Gastrocnemius medialis (tissue), 4 donors: Measurements from ENCODE around the gene METTL16. TPM values are rescaled to one million over a fixed set of nuclear protein-coding genes. Genes with fewer than 3 reads are reported as not detected.

Experiments
- ATAC-seq, 2 donors: fragments of 150-250 bp; one replicate each; pipeline ENCODE4 v1.9.1; 2016
- DNase-seq, 2 donors: peaks; one replicate each; pipeline ENCODE4 v3.0.0-alpha.2; 2019
- H3K27ac ChIP-seq, 4 donors: fragments of 200-600 bp; sonication (generic); 1 replicate in 1 of 4; 2 replicates in 3 of 4; pipeline ENCODE4 v1.5.1; 2016 to 2018; ENCODE audit warnings: mild to moderate bottlenecking in 2 of 4, moderate library complexity in 1 of 4
- H3K27me3 ChIP-seq, 3 donors: fragments of 200-600 bp; sonication (generic) in 2 of 3; 1 replicate in 1 of 3; 2 replicates in 2 of 3; pipeline versions ENCODE4 v1.5.1 to v1.6.0; 2016 to 2019; ENCODE audit warnings: mild to moderate bottlenecking in 1 of 3, moderate library complexity in 1 of 3
- H3K36me3 ChIP-seq, 2 donors: fragments of 200-600 bp; sonication (generic) in 1 of 2; one replicate each; pipeline ENCODE4 v1.5.1; 2017 to 2018
- H3K4me1 ChIP-seq, 2 donors: fragments of 200-600 bp; sonication (generic) in 1 of 2; one replicate each; pipeline ENCODE4 v1.5.1; 2016 to 2017; ENCODE audit warnings: mild to moderate bottlenecking in 2 of 2
- H3K4me3 ChIP-seq, 4 donors: fragments of 200-600 bp; sonication (generic) in 3 of 4; 1 replicate in 1 of 4; 2 replicates in 3 of 4; pipeline ENCODE4 v1.5.1; 2016 to 2019; ENCODE audit warnings: mild to moderate bottlenecking in 2 of 4
- H3K9me3 ChIP-seq, 3 donors: fragments of 200-600 bp; sonication (generic) in 2 of 3; 1 replicate in 1 of 3; 2 replicates in 2 of 3; pipeline ENCODE4 v1.5.1; 2016 to 2019
- POLR2A ChIP-seq, 2 donors: fragments of 450-650 bp; IDR thresholded peaks; one replicate each; pipeline ENCODE4 v1.6.1; 2017; ENCODE audit warnings: antibody characterized with exemption in 2 of 2, mild to moderate bottlenecking in 2 of 2, moderate library complexity in 2 of 2
- in situ Hi-C, 4 donors: fragments of 200-750 bp; cut with MboI; loops; one replicate each; pipeline versions ENCODE4 v1.15.0 to v1.8.0; 2017; ENCODE audit warnings: low sequenced_read_pairs in 4 of 4
- intact Hi-C: fragments of 100-400 bp; cut with DNase I; formaldehyde crosslinking; loops from one replicate; pipeline ENCODE4 v1.15.1; 2023; ENCODE audit warnings: low total_unique reads
- total RNA-seq, 4 donors: library from RNA; depleted of rRNA; stranded (reverse); fragments of >200 nt; gene quantifications; one replicate each; pipeline versions ENCODE4 v1.1.0 to v1.2.3, GENCODE V29; 2016
- TF ChIP-seq, protein P1 (sequence below), 5 experiments: fragments of 450-650 bp in 3 of 5; fragments of 200-600 bp in 2 of 5; sonication (generic) in 2 of 5; IDR thresholded peaks in 4 of 5; conservative IDR thresholded peaks in 1 of 5; 1 replicate in 4 of 5; 2 replicates in 1 of 5; pipeline ENCODE4 v1.5.1; 2016 to 2019; ENCODE audit warnings: antibody characterized with exemption in 5 of 5, mild to moderate bottlenecking in 3 of 5, moderate library complexity in 3 of 5

Gene METTL16
- total RNA-seq, 4 donors from 2014 or later = 18.2 to 59.7 (median 25.4) TPM

DNA sequence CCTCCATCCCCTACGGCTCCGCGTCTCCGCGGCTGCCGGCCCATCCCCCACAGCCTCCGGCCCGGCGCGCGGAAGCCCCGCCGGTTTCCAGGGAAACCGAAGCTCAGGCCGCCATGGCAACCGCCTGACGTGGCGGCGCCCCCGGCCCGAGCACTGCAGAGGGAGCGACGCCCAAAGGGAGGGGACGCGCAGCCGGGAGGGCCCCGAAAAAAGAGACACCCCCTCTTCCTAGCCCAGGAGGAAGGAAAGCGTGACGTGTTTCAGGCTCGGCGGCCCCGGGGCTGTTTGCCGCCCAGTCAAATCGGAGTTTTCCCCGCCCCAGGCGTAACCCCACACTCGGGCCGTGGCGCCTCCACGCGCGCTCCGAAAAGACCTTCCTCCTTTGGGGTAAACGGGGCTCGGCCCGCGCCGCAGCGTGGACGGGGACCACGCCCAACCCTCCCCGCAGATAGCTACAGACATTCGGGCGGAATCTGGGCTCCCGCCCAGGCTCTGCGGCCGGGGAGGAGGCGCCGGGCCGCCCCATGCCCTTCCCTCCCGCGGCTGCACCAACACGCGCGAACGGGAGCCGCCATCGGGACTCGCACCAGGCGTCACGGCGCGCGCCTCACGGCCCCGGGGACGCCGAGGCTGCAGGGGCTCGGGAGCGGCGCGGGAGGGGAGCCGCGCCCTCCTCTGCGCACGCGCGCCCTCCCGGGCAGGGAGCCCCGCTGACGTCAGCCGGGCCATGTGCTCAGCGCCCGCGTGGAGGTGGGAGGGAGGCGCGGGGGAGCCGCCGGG is 118.3 kb downstream of the METTL16 start:
- Histone ChIP-seq H3K27me3 (no peaks in the 10 kb centered on the region), H3K9me3 (no peaks in the 10 kb centered on the region), H3K4me1 (peaks cover 71 to 82% of the 10 kb centered on the region in 2 donors), H3K36me3 (no peaks in the 10 kb centered on the region), H3K4me3 (peak overlapping the region; percentile 62 to 99 (median 79)), H3K27ac (peak overlapping the region; percentile 97 to 99 (median 99))
- ATAC-seq = peak; percentile 53 to 61
- TF ChIP-seq, protein P1, sequence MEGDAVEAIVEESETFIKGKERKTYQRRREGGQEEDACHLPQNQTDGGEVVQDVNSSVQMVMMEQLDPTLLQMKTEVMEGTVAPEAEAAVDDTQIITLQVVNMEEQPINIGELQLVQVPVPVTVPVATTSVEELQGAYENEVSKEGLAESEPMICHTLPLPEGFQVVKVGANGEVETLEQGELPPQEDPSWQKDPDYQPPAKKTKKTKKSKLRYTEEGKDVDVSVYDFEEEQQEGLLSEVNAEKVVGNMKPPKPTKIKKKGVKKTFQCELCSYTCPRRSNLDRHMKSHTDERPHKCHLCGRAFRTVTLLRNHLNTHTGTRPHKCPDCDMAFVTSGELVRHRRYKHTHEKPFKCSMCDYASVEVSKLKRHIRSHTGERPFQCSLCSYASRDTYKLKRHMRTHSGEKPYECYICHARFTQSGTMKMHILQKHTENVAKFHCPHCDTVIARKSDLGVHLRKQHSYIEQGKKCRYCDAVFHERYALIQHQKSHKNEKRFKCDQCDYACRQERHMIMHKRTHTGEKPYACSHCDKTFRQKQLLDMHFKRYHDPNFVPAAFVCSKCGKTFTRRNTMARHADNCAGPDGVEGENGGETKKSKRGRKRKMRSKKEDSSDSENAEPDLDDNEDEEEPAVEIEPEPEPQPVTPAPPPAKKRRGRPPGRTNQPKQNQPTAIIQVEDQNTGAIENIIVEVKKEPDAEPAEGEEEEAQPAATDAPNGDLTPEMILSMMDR (IDR thresholded peaks at IDR 0.05 in 4 of 5, conservative IDR thresholded peaks at IDR 0.05 in 1 of 5) = no peak
- TF ChIP-seq POLR2A (IDR thresholded peaks at IDR 0.05) = peak; percentile 90 to 93
- DNase-seq = peak; percentile 82 to 87
- intact Hi-C loops = loop anchor here (2.0 to 10.0 kb wide), 2 partner anchors 317 to 1971 kb away; partner anchors contain the start of genes CLUH and UBE2G1
- in situ Hi-C loops = no loop called here

DNA sequence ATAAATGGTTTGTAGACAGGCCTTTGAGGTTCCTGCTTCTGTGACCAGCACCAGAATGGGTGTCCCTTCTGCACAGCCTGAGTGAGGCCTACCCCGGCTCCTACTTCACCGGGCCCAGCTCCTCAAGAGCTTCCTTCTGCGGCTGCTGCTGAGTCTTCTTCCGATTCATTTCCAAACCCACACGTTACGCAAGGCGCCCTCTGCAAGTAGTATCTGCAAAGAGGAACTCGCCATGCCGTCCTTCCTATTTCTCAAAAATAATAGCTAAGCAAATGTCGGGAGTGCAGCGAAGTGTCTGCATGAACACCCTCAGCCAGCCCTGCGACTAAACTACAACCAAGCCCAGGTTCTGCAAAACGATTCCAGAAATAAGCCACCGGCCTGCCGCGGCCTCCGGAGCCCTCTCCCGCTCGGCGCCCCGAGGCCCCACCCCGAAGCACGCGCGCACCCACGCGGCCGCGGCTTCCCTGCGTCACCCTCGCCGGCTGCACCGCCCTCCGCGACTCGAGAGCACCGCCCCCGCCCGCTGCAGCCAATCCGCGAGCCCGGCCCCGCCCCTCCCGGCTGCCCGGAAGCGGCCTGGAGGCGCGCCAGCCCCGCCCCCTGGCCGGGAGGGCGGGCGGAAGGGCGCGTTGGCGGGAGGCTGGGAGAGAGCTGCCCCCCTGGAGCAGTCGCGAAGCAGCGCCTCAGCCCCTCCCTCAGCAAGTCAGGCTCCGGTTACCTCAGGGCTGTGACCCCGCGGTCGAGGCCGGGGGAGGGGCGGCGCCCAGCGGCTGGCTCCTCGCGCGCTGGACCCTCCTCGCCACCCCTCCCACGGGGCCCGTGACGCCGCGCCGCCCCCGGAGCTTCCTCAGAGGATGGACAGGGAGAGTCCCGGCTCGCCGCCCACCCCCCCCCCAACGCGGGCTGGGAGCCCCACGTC is 119.2 kb downstream of the METTL16 start:
- H3K4me1 ChIP-seq = peaks cover 64 to 80% of the 10 kb centered on the region in 2 donors
- H3K27me3 ChIP-seq = no peaks in the 10 kb centered on the region
- TF ChIP-seq, protein P1 (IDR thresholded peaks at IDR 0.05 in 4 of 5, conservative IDR thresholded peaks at IDR 0.05 in 1 of 5) = no peak
- TF ChIP-seq POLR2A (IDR thresholded peaks at IDR 0.05) = peak; percentile 84 to 95
- H3K27ac ChIP-seq = peak overlapping the region; percentile 97 to 99 (median 99)
- no peaks in the 10 kb centered on the region for H3K9me3 ChIP-seq
- in situ Hi-C loops = no loop called here
- DNase-seq (peak; percentile 94 to 95), ATAC-seq (peak; percentile 57 to 59)
- no peaks in the 10 kb centered on the region for H3K36me3 ChIP-seq
- peak overlapping the region; percentile 62 to 99 (median 79) for H3K4me3 ChIP-seq
- intact Hi-C loops = loop anchor here (1.0 to 10.0 kb wide), 3 partner anchors 9 to 1972 kb away; partner anchors contain the start of genes CLUH, MNT and UBE2G1

DNA sequence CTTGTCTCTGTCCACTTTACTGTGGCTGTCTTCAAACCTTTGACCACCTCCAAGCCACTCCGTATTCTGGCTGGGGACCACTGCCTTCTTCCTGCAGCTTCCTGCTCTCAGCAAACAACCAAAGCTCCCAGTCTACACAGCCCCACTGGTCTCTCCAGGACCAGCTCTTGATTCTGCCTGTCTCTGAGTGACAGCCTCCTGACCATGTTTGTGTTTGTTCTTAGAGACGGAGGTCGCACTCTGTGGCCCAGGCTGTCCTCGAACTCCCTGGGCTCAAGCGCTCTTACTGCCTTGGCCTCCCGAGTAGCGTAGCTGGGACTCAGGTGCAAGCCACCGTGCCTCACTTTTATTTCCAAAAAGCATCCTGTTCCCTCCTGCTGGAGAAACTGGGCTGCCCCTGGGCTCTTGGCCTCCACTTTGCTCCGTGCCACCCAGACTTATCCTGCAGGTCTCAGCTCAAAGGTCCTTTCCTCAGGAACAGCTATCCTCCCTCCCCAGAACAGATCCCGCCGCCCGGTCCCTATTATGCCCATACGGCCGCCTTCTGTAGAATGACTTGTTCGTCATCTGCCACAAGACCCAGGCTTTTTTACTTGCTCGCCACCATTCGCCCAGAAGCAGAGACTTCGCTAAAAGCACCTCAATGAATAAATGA is 120.0 kb downstream of the METTL16 start:
- Histone ChIP-seq H3K4me1 (peaks cover 56 to 73% of the 10 kb centered on the region in 2 donors), H3K27me3 (no peaks in the 10 kb centered on the region), H3K4me3 (peak overlapping the region; percentile 42 to 99 (median 61)), H3K9me3 (no peaks in the 10 kb centered on the region), H3K36me3 (no peaks in the 10 kb centered on the region), H3K27ac (peak overlapping the region; percentile 97 to 99 (median 99))
- intact Hi-C loops = loop anchor here (1.0 to 10.0 kb wide), 3 partner anchors 10 to 1973 kb away; partner anchors contain the start of genes CLUH, MNT and UBE2G1
- in situ Hi-C loops = no loop called here
- ATAC-seq (no peak), DNase-seq (no peak)
- TF ChIP-seq POLR2A (IDR thresholded peaks at IDR 0.05) = no peak
- TF ChIP-seq, protein P1 (IDR thresholded peaks at IDR 0.05 in 4 of 5, conservative IDR thresholded peaks at IDR 0.05 in 1 of 5) = no peak

DNA sequence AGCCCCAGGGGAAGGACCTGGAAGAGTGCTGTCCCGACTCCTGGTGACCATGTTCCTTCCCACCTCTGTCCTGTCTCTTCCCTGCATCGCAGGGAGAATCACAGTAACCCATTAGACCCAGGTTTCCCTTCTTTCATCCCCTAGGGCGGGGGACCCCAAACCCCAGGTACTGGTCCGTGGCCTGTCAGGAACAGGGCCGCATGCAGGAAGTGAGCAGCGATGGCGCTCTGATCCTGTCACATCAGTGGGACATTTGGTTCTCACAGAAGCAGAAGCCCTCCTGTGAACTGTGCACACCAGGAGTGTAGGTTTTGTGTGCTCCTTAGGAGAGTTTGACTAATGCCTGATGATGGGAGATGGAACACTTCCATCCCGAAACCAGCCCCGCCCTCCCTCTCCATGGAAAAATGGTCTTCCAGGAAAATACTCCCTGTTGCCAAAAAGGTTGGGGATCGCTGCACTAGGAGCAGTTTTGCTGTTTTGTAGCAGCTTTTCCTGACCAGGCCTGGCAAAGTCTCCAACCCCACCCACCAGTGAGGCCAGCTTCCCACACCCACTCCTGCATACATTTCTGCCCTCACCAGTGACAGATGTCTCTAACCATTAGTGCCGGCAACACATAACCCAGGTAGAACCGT is 121.4 kb downstream of the METTL16 start:
- TF ChIP-seq, protein P1 (IDR thresholded peaks at IDR 0.05 in 4 of 5, conservative IDR thresholded peaks at IDR 0.05 in 1 of 5) = no peak
- no peak for TF ChIP-seq POLR2A (IDR thresholded peaks at IDR 0.05)
- in situ Hi-C loops = no loop called here
- Histone ChIP-seq H3K9me3 (no peaks in the 10 kb centered on the region), H3K4me1 (peaks cover 42 to 73% of the 10 kb centered on the region in 2 donors), H3K4me3 (no peak overlapping the region), H3K36me3 (no peaks in the 10 kb centered on the region), H3K27me3 (no peaks in the 10 kb centered on the region), H3K27ac (peak overlapping the region; percentile 97 to 99 (median 99))
- ATAC-seq (no peak), DNase-seq (no peak)
- intact Hi-C loops = loop anchor here (10.0 kb wide), 1 partner anchor 1974 kb away; the partner anchor contains the start of gene UBE2G1
